Caco-2 (cell line): ENCODE measurements around the gene IL1RL1. TPM values are rescaled to one million over a fixed set of nuclear protein-coding genes. Genes with fewer than 3 reads are reported as not detected.

Experiments
- BruUV-seq: library from RNA; stranded (reverse); fragments of 400-500 nt; replicated peaks from 2 replicates; lab custom pipeline; 2021; lab: Mats Ljungman, UMichigan
- CTCF ChIA-PET: fragments of 300-600 bp; sonication (Branson Sonifier 250); formaldehyde crosslinking; loops from one replicate; lab custom pipeline; 2022; ENCODE audit warnings: antibody characterized with exemption; lab: Charles Lee
- POLR2A ChIA-PET: fragments of 300-600 bp; sonication (Branson Sonifier 250); formaldehyde crosslinking; loops from one replicate; lab custom pipeline; 2022; ENCODE audit warnings: antibody characterized with exemption; lab: Charles Lee
- DNase-seq, 2 experiments: peaks; one replicate each; pipeline versions ENCODE4 v3.0.0 to v3.0.0-alpha.2; 2020 to 2022
- H3K27me3 ChIP-seq: replicated peaks from 2 replicates; pipeline ENCODE4 v1.6.0; 2011; ENCODE audit warnings: low read length; ENCODE audit not compliant: control insufficient read depth, insufficient read depth
- H3K36me3 ChIP-seq: 2 replicates; pipeline ENCODE4 v1.5.1; 2011; ENCODE audit warnings: low read length; ENCODE audit not compliant: control insufficient read depth, insufficient read depth
- H3K4me1 ChIP-seq: fragments of 250-450 bp; sonication (Bioruptor Pico); 2 replicates; pipeline ENCODE4 v1.5.1; 2020; ENCODE audit warnings: mild to moderate bottlenecking
- H3K4me3 ChIP-seq: 2 replicates; pipeline ENCODE4 v1.5.1; 2011; ENCODE audit warnings: low read depth, mild to moderate bottlenecking, control low read depth, low read length
- H3K9me3 ChIP-seq: fragments of 250-450 bp; sonication (Bioruptor Pico); 2 replicates; pipeline ENCODE4 v1.5.1; 2020; ENCODE audit warnings: mild to moderate bottlenecking, moderate library complexity
- H3K27ac Mint-ChIP-seq: one replicate; pipeline ENCODE4 v1.8.0; 2022; ENCODE audit warnings: mixed read lengths; ENCODE audit not compliant: unreplicated experiment
- H3K27me3 Mint-ChIP-seq: one replicate; pipeline ENCODE4 v1.8.0; 2022; ENCODE audit warnings: mixed read lengths; ENCODE audit not compliant: insufficient read depth, unreplicated experiment
- H3K36me3 Mint-ChIP-seq: one replicate; pipeline ENCODE4 v1.8.0; 2022; ENCODE audit warnings: mild to moderate bottlenecking, mixed read lengths; ENCODE audit not compliant: insufficient read depth, unreplicated experiment
- H3K4me1 Mint-ChIP-seq: one replicate; pipeline ENCODE4 v1.8.0; 2022; ENCODE audit warnings: low read depth, mixed read lengths; ENCODE audit not compliant: unreplicated experiment
- H3K4me3 Mint-ChIP-seq: one replicate; pipeline ENCODE4 v1.8.0; 2022; ENCODE audit warnings: mild to moderate bottlenecking, moderate library complexity, mixed read lengths; ENCODE audit not compliant: unreplicated experiment
- H3K9me3 Mint-ChIP-seq: one replicate; pipeline ENCODE4 v1.8.0; 2022; ENCODE audit warnings: mixed read lengths; ENCODE audit not compliant: unreplicated experiment
- CTCF ChIP-seq, 2 experiments: fragments of 200-600 bp in 1 of 2; IDR thresholded peaks; 1 replicate in 1 of 2; 2 replicates in 1 of 2; pipeline versions ENCODE4 v1.5.1 to v1.8.0; 2011 to 2022; ENCODE audit warnings: antibody characterized with exemption in 1 of 2, control low read depth in 1 of 2, inconsistent platforms in 1 of 2, low read depth in 1 of 2, low read length in 1 of 2, mild to moderate bottlenecking in 1 of 2, moderate library complexity in 1 of 2; ENCODE audit not compliant: insufficient read depth in 1 of 2, severe bottlenecking in 1 of 2, unreplicated experiment in 1 of 2
- intact Hi-C: fragments of 100-400 bp; cut with micrococcal nuclease; formaldehyde crosslinking; loops from one replicate; pipeline ENCODE4 v1.10.0; 2022; ENCODE audit not compliant: unreplicated experiment
- total RNA-seq: library from RNA; stranded (reverse); gene quantifications from 2 replicates; pipeline ENCODE4 v1.2.3, GENCODE V29; 2022

The IL1RL1 gene
- total RNA-seq, 1 experiment from 2014 or later: not detected

GRCh38 chr2:102359527-102359926 is 48.2 kb downstream of the IL1RL1 start:
- no peak for TF ChIP-seq CTCF (IDR thresholded peaks at IDR 0.05; ENCODE audit: insufficient read depth in 1 of 2, low read depth in 1 of 2, low read length in 1 of 2, severe bottlenecking in 1 of 2, unreplicated experiment in 1 of 2)
- ChIA-PET POLR2A (no interaction called here), CTCF (no interaction called here)
- BruUV-seq: no TSS peak
- no peaks in the 10 kb centered on the region for H3K36me3 ChIP-seq
- no peaks in the 10 kb centered on the region for H3K27me3 ChIP-seq
- Mint-ChIP-seq H3K4me3 (no peak overlapping the region), H3K4me1 (peaks cover 5% of the 10 kb centered on the region), H3K27me3 (peaks cover 16% of the 10 kb centered on the region), H3K9me3 (no peaks in the 10 kb centered on the region), H3K36me3 (peaks cover 5% of the 10 kb centered on the region), H3K27ac (no peak overlapping the region)
- intact Hi-C loops: loop anchor here (5.0 kb wide), 1 partner anchor 107 kb away; no protein-coding TSS in a partner anchor
- H3K9me3 ChIP-seq: no peaks in the 10 kb centered on the region
- H3K4me3 ChIP-seq: no peak overlapping the region
- DNase-seq: no peak
- no peaks in the 10 kb centered on the region for H3K4me1 ChIP-seq

- no peak for TF ChIP-seq CTCF (IDR thresholded peaks at IDR 0.05; ENCODE audit: insufficient read depth in 1 of 2, low read depth in 1 of 2, low read length in 1 of 2, severe bottlenecking in 1 of 2, unreplicated experiment in 1 of 2)
- intact Hi-C loops: no loop called here
- Histone ChIP-seq H3K27me3 (no peaks in the 10 kb centered on the region), H3K36me3 (no peaks in the 10 kb centered on the region), H3K9me3 (peaks cover 6% of the 10 kb centered on the region; the same call in 1 of the 2 replicates), H3K4me1 (no peaks in the 10 kb centered on the region), H3K4me3 (no peak overlapping the region)
- Mint-ChIP-seq H3K9me3 (peaks cover 19% of the 10 kb centered on the region), H3K27ac (no peak overlapping the region), H3K36me3 (no peaks in the 10 kb centered on the region), H3K4me1 (no peaks in the 10 kb centered on the region), H3K27me3 (peaks cover 8% of the 10 kb centered on the region), H3K4me3 (no peak overlapping the region)
- POLR2A ChIA-PET: no interaction called here
- no peak for DNase-seq
- BruUV-seq: no TSS peak
- CTCF ChIA-PET: no interaction called here
Measured at GRCh38 chr2:102361632-102362241, 50.4 kb downstream of the IL1RL1 start.

GRCh38 chr2:102365763-102366162 is 54.4 kb downstream of the IL1RL1 start:
- Mint-ChIP-seq H3K27ac (no peak overlapping the region), H3K4me1 (no peaks in the 10 kb centered on the region), H3K27me3 (peaks cover 9% of the 10 kb centered on the region), H3K36me3 (no peaks in the 10 kb centered on the region), H3K9me3 (peaks cover 24% of the 10 kb centered on the region), H3K4me3 (no peak overlapping the region)
- peaks cover 6% of the 10 kb centered on the region; the same call in 1 of the 2 replicates for H3K9me3 ChIP-seq
- CTCF ChIA-PET: no interaction called here
- POLR2A ChIA-PET: no interaction called here
- H3K4me1 ChIP-seq: no peaks in the 10 kb centered on the region
- intact Hi-C loops: no loop called here
- H3K4me3 ChIP-seq: no peak overlapping the region
- no peaks in the 10 kb centered on the region for H3K27me3 ChIP-seq
- no peaks in the 10 kb centered on the region for H3K36me3 ChIP-seq
- no TSS peak for BruUV-seq
- no peak for DNase-seq
- TF ChIP-seq CTCF (IDR thresholded peaks at IDR 0.05; ENCODE audit: insufficient read depth in 1 of 2, low read depth in 1 of 2, low read length in 1 of 2, severe bottlenecking in 1 of 2, unreplicated experiment in 1 of 2): no peak
